ENCODE results near the gene PALM. TPM values are rescaled to one million over a fixed set of nuclear protein-coding genes. Genes with fewer than 3 reads are reported as not detected.
"Not testable (repeated sequence)": the region's sequence is repeated elsewhere in the genome, so short reads cannot be mapped to it uniquely, and the experiment has no call there.

PALM gene
- total RNA-seq, 1 donor from 2014 or later, result 45.1 TPM

DNA sequence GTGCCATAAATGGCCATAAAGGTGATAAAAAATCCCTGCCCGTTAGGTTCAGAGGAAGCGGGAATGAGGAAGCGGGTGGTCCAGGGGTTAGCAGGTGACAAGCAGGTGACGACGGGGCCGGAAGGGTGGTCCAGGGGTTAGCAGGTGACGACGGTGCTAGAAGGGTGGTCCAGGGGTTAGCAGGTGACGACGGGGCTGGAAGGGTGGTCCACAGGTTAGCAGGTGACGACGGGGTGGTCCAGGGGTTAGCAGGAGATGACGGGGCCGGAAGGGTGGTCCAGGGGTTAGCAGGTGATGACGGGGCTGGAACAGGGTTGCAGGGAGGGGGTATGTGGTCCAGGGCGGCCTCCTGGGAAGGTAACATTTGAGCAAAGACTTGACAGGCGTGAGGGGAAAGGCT, 19.7 kb upstream of the PALM start:
- Mint-ChIP-seq H3K27me3 (ENCODE audit: low read depth) (no peaks in the 10 kb centered on the region), H3K36me3 (ENCODE audit: low read depth) (no peaks in the 10 kb centered on the region), H3K9me3 (no peaks in the 10 kb centered on the region), H3K4me1 (peaks cover 4% of the 10 kb centered on the region), H3K4me3 (no peak overlapping the region), H3K27ac (ENCODE audit: unreplicated experiment) (no peak overlapping the region)
- no peak for DNase-seq (ENCODE audit: low read depth, low spot score)
- no peak for TF ChIP-seq CTCF (conservative IDR thresholded peaks at IDR 0.05)

DNA sequence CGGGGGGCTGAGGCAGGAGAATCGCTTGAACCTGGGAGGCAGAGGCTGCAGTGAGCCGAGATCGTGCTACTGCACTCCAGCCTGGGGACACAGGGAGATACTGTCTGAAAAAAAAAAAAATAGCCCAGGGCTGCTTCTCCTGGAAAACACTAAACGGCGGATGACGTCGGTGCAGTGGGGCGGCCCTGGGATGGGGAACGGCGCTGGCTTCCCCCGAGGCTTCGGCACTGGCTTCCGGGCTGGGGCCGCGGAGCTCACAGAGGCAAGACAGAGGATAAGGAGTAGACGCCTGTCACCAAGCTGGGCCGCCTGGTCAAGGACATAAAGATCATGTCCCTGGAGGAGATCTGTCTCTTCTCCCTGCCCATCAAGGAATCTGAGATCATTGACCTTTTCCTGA, 18.5 kb upstream of the PALM start:
- Mint-ChIP-seq H3K27me3 (ENCODE audit: low read depth) (no peaks in the 10 kb centered on the region), H3K27ac (ENCODE audit: unreplicated experiment) (no peak overlapping the region), H3K36me3 (ENCODE audit: low read depth) (no peaks in the 10 kb centered on the region), H3K9me3 (no peaks in the 10 kb centered on the region), H3K4me3 (no peak overlapping the region), H3K4me1 (peaks cover 4% of the 10 kb centered on the region)
- no peak for TF ChIP-seq CTCF (conservative IDR thresholded peaks at IDR 0.05)
- DNase-seq (ENCODE audit: low read depth, low spot score), result no peak

- no peak overlapping the region for H3K27ac Mint-ChIP-seq (ENCODE audit: unreplicated experiment)
- no peak for TF ChIP-seq CTCF (conservative IDR thresholded peaks at IDR 0.05)
- H3K4me3 Mint-ChIP-seq, result no peak overlapping the region
- H3K36me3 Mint-ChIP-seq (ENCODE audit: low read depth), result no peaks in the 10 kb centered on the region
- DNase-seq (ENCODE audit: low read depth, low spot score), result no peak
- H3K27me3 Mint-ChIP-seq (ENCODE audit: low read depth), result no peaks in the 10 kb centered on the region
- H3K4me1 Mint-ChIP-seq, result no peaks in the 10 kb centered on the region
- H3K9me3 Mint-ChIP-seq, result no peaks in the 10 kb centered on the region
Observed at GRCh38 chr19:694481-695351, 14.0 kb upstream of the PALM start.

DNA sequence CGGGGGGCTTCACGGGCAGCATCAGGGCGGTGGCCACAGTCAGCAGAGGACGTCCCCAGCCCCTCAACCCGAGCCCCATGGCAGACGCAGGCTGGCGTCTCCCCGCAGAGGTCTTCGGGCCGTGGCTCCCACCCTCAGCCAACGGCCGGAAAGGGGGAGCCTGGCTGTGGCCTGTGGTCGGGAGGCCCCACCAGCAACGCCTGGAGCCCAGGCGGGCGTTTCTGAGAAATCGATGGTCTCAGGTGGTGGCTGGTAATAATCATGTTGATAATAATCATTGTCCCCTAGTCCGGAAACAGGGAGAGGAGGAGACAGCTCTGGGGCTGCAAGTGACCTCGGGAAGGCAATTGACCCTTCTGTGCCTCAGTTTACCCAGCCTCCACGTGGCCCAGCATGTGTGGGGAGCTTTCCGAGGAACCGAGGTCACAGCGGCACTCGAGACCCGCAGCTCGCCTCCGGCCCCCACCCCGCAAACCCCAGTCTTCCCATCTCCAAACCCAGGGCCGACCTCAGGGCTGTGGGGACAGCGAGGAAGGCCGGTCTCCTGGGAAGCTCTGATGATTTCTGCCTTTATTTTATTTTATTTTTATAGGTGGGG, 13.3 kb upstream of the PALM start, which contains the start of gene PRSS57:
PRSS57 (minus strand) TSS at position 101 of the 598 bp plus-strand sequence; CDS start at position 79, 22 bp downstream.
- Mint-ChIP-seq H3K27me3 (ENCODE audit: low read depth) (no peaks in the 10 kb centered on the region), H3K4me3 (no peak within 1 kb of the TSS), H3K9me3 (no peaks in the 10 kb centered on the region), H3K27ac (ENCODE audit: unreplicated experiment) (no peak within 1 kb of the TSS), H3K4me1 (no peaks in the 10 kb centered on the region), H3K36me3 (ENCODE audit: low read depth) (no peaks in the 10 kb centered on the region)
- no peak for DNase-seq (ENCODE audit: low read depth, low spot score)
- no peak for TF ChIP-seq CTCF (conservative IDR thresholded peaks at IDR 0.05)

DNA sequence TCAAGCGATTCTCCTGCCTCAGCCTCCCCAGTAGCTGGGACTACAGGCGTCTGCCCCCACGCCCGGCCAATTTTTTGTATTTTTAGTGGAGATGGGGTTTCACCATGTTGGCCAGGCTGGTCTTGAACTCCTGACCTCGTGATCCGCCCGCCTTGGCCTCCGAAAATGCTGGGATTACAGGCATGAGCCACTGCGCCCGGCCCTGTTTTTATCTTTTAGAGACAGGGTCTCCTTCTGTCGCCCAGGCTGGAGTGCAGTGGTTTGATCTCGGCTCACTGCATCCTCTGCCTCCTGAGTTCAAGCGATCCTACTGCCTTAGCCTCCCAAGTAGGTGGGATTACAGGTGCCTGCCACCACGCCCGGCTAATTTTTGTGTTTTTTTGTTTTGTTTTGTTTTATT, 10.2 kb upstream of the PALM start:
- not testable (repeated sequence) for H3K9me3 Mint-ChIP-seq; H3K4me1 Mint-ChIP-seq; H3K36me3 Mint-ChIP-seq (ENCODE audit: low read depth); H3K4me3 Mint-ChIP-seq; DNase-seq (ENCODE audit: low read depth, low spot score); H3K27me3 Mint-ChIP-seq (ENCODE audit: low read depth); H3K27ac Mint-ChIP-seq (ENCODE audit: unreplicated experiment)

GRCh38 chr19:699885-700284, 8.8 kb upstream of the PALM start:
- H3K4me3 Mint-ChIP-seq; H3K36me3 Mint-ChIP-seq (ENCODE audit: low read depth); DNase-seq (ENCODE audit: low read depth, low spot score); H3K27ac Mint-ChIP-seq (ENCODE audit: unreplicated experiment); H3K27me3 Mint-ChIP-seq (ENCODE audit: low read depth); H3K4me1 Mint-ChIP-seq; H3K9me3 Mint-ChIP-seq: not testable (repeated sequence)
- TF ChIP-seq CTCF (conservative IDR thresholded peaks at IDR 0.05), result peak; percentile 16

DNA sequence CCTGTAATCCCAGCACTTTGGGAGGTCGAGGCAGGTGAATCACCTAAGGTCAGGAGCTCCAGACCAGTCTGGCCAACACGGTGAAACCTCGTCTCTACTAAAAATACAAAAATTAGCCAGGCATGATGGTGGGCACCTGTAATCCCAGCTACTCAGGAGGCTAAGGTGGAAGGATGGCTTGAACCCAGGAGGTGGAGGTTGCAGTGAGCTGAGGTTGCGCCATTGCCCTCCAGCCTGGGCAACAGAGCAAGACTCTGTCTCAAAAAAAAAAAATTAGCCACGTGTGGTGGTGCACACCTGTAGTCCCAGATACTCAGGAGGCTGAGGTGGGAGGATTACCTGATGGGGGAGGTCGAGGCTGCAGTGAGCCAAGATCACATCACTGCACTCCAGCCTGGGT, 5.9 kb upstream of the PALM start:
- Mint-ChIP-seq H3K4me3 (peak overlapping the region; percentile 65), H3K27me3 (ENCODE audit: low read depth) (peaks cover 13% of the 10 kb centered on the region)
- not testable (repeated sequence) for H3K27ac Mint-ChIP-seq (ENCODE audit: unreplicated experiment); DNase-seq (ENCODE audit: low read depth, low spot score); H3K36me3 Mint-ChIP-seq (ENCODE audit: low read depth); H3K9me3 Mint-ChIP-seq; H3K4me1 Mint-ChIP-seq
